Osteoblast (primary cell): Measurements from ENCODE around the gene KBTBD8. TPM values are rescaled to one million over a fixed set of nuclear protein-coding genes. Genes with fewer than 3 reads are reported as not detected.

Experiments
- DNase-seq: peaks from one replicate; pipeline ENCODE4 v3.0.0; 2011; ENCODE audit warnings: low spot score, mixed read lengths; ENCODE audit not compliant: insufficient read length; ENCODE audit errors: missing footprints
- H2AFZ ChIP-seq: 2 replicates; pipeline ENCODE4 v1.6.0; 2011; ENCODE audit warnings: mild to moderate bottlenecking, low read length
- H3K27ac ChIP-seq: 2 replicates; pipeline ENCODE4 v1.5.1; 2011; ENCODE audit warnings: mild to moderate bottlenecking, low read depth, low read length, moderate library complexity
- H3K27me3 ChIP-seq: 2 replicates; pipeline ENCODE4 v1.6.0; 2012; ENCODE audit warnings: mild to moderate bottlenecking, control low read depth, inconsistent platforms, low read length, moderate library complexity; ENCODE audit not compliant: insufficient read depth
- H3K36me3 ChIP-seq: 2 replicates; pipeline ENCODE4 v1.5.1; 2011; ENCODE audit warnings: mild to moderate bottlenecking, low read length, control low read depth, moderate library complexity; ENCODE audit not compliant: insufficient read depth
- H3K4me1 ChIP-seq: 2 replicates; pipeline ENCODE4 v1.5.1; 2011; ENCODE audit warnings: mild to moderate bottlenecking, low read length, control low read depth, moderate library complexity; ENCODE audit not compliant: insufficient read depth
- H3K4me2 ChIP-seq: 2 replicates; pipeline ENCODE4 v1.6.0; 2011; ENCODE audit warnings: mild to moderate bottlenecking, low read length; ENCODE audit not compliant: insufficient read depth
- H3K4me3 ChIP-seq: fragments of 200-600 bp; sonication (generic); 3 replicates; pipeline ENCODE4 v1.5.1; 2012; ENCODE audit warnings: mild to moderate bottlenecking, low read length, inconsistent platforms; ENCODE audit not compliant: insufficient read depth
- H3K79me2 ChIP-seq: 2 replicates; pipeline ENCODE4 v1.6.0; 2012; ENCODE audit warnings: mild to moderate bottlenecking, low read length, control low read depth, inconsistent platforms; ENCODE audit not compliant: insufficient read depth
- H3K9me3 ChIP-seq: 2 replicates; pipeline ENCODE4 v1.5.1; 2011; ENCODE audit warnings: low read depth, low read length, control low read depth
- H4K20me1 ChIP-seq: 2 replicates; pipeline ENCODE4 v1.6.0; 2012; ENCODE audit warnings: mild to moderate bottlenecking, low read length, control low read depth; ENCODE audit not compliant: insufficient read depth
- CTCF ChIP-seq: IDR thresholded peaks from 2 replicates; pipeline ENCODE4 v1.5.1; 2011; ENCODE audit warnings: mild to moderate bottlenecking, low read depth, low read length, moderate library complexity; ENCODE audit errors: extremely low read depth
- total RNA-seq: library from RNA; depleted of rRNA; stranded (reverse); fragments of >200 nt; gene quantifications from 2 replicates; pipeline ENCODE4 v1.2.3, GENCODE V29; 2012

The KBTBD8 gene, protein sequence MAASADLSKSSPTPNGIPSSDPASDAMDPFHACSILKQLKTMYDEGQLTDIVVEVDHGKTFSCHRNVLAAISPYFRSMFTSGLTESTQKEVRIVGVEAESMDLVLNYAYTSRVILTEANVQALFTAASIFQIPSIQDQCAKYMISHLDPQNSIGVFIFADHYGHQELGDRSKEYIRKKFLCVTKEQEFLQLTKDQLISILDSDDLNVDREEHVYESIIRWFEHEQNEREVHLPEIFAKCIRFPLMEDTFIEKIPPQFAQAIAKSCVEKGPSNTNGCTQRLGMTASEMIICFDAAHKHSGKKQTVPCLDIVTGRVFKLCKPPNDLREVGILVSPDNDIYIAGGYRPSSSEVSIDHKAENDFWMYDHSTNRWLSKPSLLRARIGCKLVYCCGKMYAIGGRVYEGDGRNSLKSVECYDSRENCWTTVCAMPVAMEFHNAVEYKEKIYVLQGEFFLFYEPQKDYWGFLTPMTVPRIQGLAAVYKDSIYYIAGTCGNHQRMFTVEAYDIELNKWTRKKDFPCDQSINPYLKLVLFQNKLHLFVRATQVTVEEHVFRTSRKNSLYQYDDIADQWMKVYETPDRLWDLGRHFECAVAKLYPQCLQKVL
- total RNA-seq: 1.1 and 3.8 TPM in 2 replicates

DNA sequence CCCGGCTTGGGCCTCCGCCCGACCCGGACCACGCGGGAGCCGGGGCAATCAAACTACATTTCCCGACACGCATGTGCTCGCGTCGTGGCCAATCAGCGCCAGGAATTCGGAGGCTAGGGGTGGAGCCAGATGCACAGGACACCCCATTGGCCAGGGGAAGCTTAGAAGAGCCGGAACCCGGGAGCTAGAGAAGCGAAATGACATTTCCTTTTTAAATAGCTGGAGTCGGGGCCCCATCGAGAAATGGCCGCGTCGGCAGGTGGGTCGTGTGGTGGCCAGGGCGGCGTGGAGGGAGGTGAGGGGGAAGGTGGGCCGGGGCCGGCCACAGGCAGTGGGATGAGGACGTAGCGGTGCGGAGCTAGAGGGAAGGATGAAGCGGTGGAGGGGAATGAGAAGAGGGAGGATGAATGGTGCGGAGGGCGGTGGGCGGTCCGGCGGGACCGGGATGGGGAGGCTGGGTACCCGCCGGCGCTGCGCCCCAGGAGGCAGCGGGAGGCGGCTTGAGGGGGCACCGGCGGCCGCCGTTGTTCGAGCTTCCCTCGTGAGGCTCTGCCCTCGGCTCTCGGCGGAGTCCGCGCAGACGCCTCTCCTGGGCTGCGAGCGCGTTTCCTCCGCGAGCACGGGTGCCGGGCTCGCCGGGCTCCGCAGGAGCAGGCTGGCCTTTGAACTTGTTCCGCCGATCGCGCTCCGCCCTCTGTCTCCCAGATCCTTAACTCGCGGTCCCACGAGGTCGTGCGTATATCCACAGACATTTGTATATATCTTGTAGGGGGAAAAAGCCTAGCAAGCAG lies at the start of gene KBTBD8:
Gene KBTBD8 (plus strand): TSS at position 195 of the 791 bp plus-strand sequence. CDS start 49 bp downstream, at position 244.
- Histone ChIP-seq H3K4me1 (peaks cover 22% of the 10 kb centered on the region), H3K79me2 (peaks cover 40% of the 10 kb centered on the region)

GRCh38 chr3:66948838-66949237 lies 49.3 kb upstream of the KBTBD8 start:
- no peaks in the 10 kb centered on the region for H4K20me1 ChIP-seq
- H3K4me3 ChIP-seq: no peak overlapping the region
- no peak overlapping the region for H3K4me2 ChIP-seq
- no peak overlapping the region for H2AFZ ChIP-seq
- no peaks in the 10 kb centered on the region for H3K4me1 ChIP-seq
- no peak for TF ChIP-seq CTCF
- H3K9me3 ChIP-seq: no peaks in the 10 kb centered on the region
- H3K36me3 ChIP-seq: no peaks in the 10 kb centered on the region
- no peaks in the 10 kb centered on the region for H3K79me2 ChIP-seq
- no peaks in the 10 kb centered on the region for H3K27me3 ChIP-seq
- no peak for DNase-seq
- no peak overlapping the region for H3K27ac ChIP-seq

More for the DNA sequence above, at the start of gene KBTBD8:
- Histone ChIP-seq H2AFZ (peak within 1 kb of the TSS; percentile 92), H3K4me2 (peak within 1 kb of the TSS; percentile 89), H3K9me3 (no peaks in the 10 kb centered on the region), H3K36me3 (peaks cover 2% of the 10 kb centered on the region), H3K27me3 (no peaks in the 10 kb centered on the region), H3K4me3 (peak within 1 kb of the TSS; percentile 88), H4K20me1 (no peaks in the 10 kb centered on the region), H3K27ac (peak within 1 kb of the TSS; percentile 94)
- TF ChIP-seq CTCF: no peak
- DNase-seq: peak; percentile 98

GRCh38 chr3:66949898-66950297 lies 48.2 kb upstream of the KBTBD8 start:
- Histone ChIP-seq H3K4me2 (no peak overlapping the region), H3K36me3 (no peaks in the 10 kb centered on the region), H3K9me3 (no peaks in the 10 kb centered on the region), H2AFZ (no peak overlapping the region), H3K79me2 (no peaks in the 10 kb centered on the region), H3K27ac (no peak overlapping the region), H3K27me3 (no peaks in the 10 kb centered on the region), H3K4me3 (no peak overlapping the region), H4K20me1 (no peaks in the 10 kb centered on the region), H3K4me1 (no peaks in the 10 kb centered on the region)
- no peak for TF ChIP-seq CTCF
- no peak for DNase-seq
